OCI-LY7 (cell line): ENCODE data around the gene ANTKMT. TPM values are rescaled to one million over a fixed set of nuclear protein-coding genes. Genes with fewer than 3 reads are reported as not detected.

Source experiments
- BruUV-seq: library from RNA; stranded (reverse); fragments of 400-500 nt; replicated peaks from 2 replicates; lab custom pipeline; 2021; lab: Mats Ljungman, UMichigan
- CTCF ChIA-PET: fragments of 300-600 bp; sonication (Branson Sonifier 250); formaldehyde crosslinking; loops from one replicate; lab custom pipeline; 2022; ENCODE audit warnings: antibody characterized with exemption; ENCODE audit not compliant: unreplicated experiment; lab: Charles Lee
- POLR2A ChIA-PET: fragments of 300-600 bp; sonication (Branson Sonifier 250); formaldehyde crosslinking; loops from one replicate; lab custom pipeline; 2022; ENCODE audit warnings: antibody characterized with exemption; lab: Charles Lee
- DNase-seq: peaks from one replicate; pipeline ENCODE4 v3.0.0-alpha.2; 2015; ENCODE audit warnings: low spot score
- H2AFZ ChIP-seq: fragments of 200-600 bp; sonication (generic), shearing (Covaris generic); 2 replicates; pipeline ENCODE4 v1.6.1; 2014; ENCODE audit warnings: mild to moderate bottlenecking, antibody characterized with exemption, low read length, moderate library complexity
- H3K27ac ChIP-seq: fragments of 200-600 bp; sonication (generic); 2 replicates; pipeline ENCODE4 v1.5.1; 2014; ENCODE audit warnings: mixed run types, low read depth, mild to moderate bottlenecking, moderate library complexity, low read length, inconsistent platforms; ENCODE audit not compliant: poor library complexity, severe bottlenecking
- H3K36me3 ChIP-seq: fragments of 200-600 bp; sonication (generic); 2 replicates; pipeline ENCODE4 v1.6.1; 2014; ENCODE audit warnings: mild to moderate bottlenecking, antibody characterized with exemption, low read length, moderate library complexity, mixed read lengths; ENCODE audit not compliant: insufficient read depth
- H3K4me1 ChIP-seq: fragments of 200-600 bp; sonication (generic); 2 replicates; pipeline ENCODE4 v1.5.1; 2014; ENCODE audit warnings: mild to moderate bottlenecking, low read length; ENCODE audit not compliant: insufficient read depth, poor library complexity, severe bottlenecking
- H3K4me2 ChIP-seq: fragments of 200-600 bp; sonication (generic); 2 replicates; pipeline ENCODE4 v1.6.1; 2014; ENCODE audit warnings: mild to moderate bottlenecking, low read length
- H3K4me3 ChIP-seq: fragments of 200-600 bp; sonication (generic); 2 replicates; pipeline ENCODE4 v1.5.1; 2014; ENCODE audit warnings: mild to moderate bottlenecking, low read depth, low read length; ENCODE audit not compliant: poor library complexity, severe bottlenecking
- H3K79me2 ChIP-seq: fragments of 200-600 bp; sonication (generic); 2 replicates; pipeline ENCODE4 v1.6.1; 2016; ENCODE audit warnings: low read depth, mild to moderate bottlenecking, low read length, moderate library complexity, mixed read lengths; ENCODE audit not compliant: insufficient read depth
- H3K9me2 ChIP-seq: fragments of 200-600 bp; sonication (generic); 2 replicates; pipeline ENCODE4 v1.6.1; 2016; ENCODE audit warnings: mild to moderate bottlenecking, low read length, mixed read lengths; ENCODE audit not compliant: insufficient read depth
- H3K9me3 ChIP-seq: fragments of 200-600 bp; sonication (generic); 2 replicates; pipeline ENCODE4 v1.6.1; 2014; ENCODE audit warnings: mild to moderate bottlenecking, mixed run types, low read length, mixed read lengths
- H4K20me1 ChIP-seq: fragments of 200-600 bp; sonication (generic); 2 replicates; pipeline ENCODE4 v1.6.1; 2014; ENCODE audit warnings: mild to moderate bottlenecking, antibody characterized with exemption, low read length, moderate library complexity, mixed read lengths; ENCODE audit not compliant: insufficient read depth
- EZH2phosphoT487 ChIP-seq: fragments of 200-600 bp; sonication (generic); IDR thresholded peaks from 2 replicates; pipeline ENCODE4 v1.6.1; 2018; ENCODE audit warnings: low read depth, borderline replicate concordance, mild to moderate bottlenecking, mixed run types, antibody characterized with exemption, low read length, moderate library complexity, mixed read lengths
- intact Hi-C: fragments of 100-400 bp; cut with micrococcal nuclease; formaldehyde crosslinking; loops from one replicate; pipeline ENCODE4 v1.10.0; 2022; ENCODE audit not compliant: unreplicated experiment
- total RNA-seq, 2 experiments: library from RNA; depleted of rRNA in 1 of 2; stranded (reverse); fragments of >200 nt in 1 of 2; shearing (Covaris generic) in 1 of 2; gene quantifications; 2 replicates each; pipeline ENCODE4 v1.2.3, GENCODE V29; 2014 to 2022
- TF ChIP-seq, protein P1 (sequence below): fragments of 200-600 bp; sonication (generic); conservative IDR thresholded peaks from 2 replicates; pipeline ENCODE4 v1.5.1; 2014; ENCODE audit warnings: mild to moderate bottlenecking, antibody characterized with exemption, low read length, moderate library complexity, mixed read lengths

The ANTKMT gene
- total RNA-seq, 2 experiments from 2014 or later: 46.5 to 51.3 TPM

DNA sequence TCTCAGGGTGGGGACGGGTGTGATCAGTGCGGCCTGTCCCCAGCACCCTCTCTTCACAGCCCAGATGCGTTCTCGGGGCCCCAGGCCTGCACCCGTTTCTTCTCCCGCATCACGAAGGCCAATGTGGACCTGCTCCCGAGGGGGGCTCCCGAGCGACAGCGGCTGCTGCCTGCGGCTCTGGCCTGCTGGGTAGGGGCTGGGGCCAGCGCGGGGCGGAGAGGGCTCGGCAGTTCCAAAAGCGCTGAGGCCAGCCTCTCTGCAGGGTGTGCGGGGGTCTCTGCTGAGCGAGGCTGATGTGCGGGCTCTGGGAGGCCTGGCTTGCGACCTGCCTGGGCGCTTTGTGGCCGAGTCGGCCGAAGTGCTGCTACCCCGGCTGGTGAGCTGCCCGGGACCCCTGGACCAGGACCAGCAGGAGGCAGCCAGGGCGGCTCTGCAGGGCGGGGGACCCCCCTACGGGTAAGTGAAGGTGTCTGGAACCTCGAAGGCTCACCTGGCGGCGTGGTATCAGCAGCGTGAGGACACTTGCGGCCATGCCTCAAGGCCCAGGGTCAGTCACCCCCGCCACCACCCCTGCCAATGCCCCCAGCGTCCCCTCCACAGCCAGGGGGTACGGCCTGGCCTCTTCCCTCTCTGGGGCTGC, 44.0 kb downstream of the ANTKMT start:
- Histone ChIP-seq H3K4me2 (no peak overlapping the region), H4K20me1 (no peaks in the 10 kb centered on the region), H3K27ac (no peak overlapping the region), H3K9me3 (no peaks in the 10 kb centered on the region), H3K79me2 (no peaks in the 10 kb centered on the region), H3K4me3 (no peak overlapping the region), H3K36me3 (no peaks in the 10 kb centered on the region), H3K4me1 (no peaks in the 10 kb centered on the region), H2AFZ (no peak overlapping the region), H3K9me2 (no peaks in the 10 kb centered on the region)
- CTCF ChIA-PET: no interaction called here
- intact Hi-C loops: no loop called here
- BruUV-seq: no TSS peak
- TF ChIP-seq EZH2phosphoT487: no peak
- TF ChIP-seq, protein P1, sequence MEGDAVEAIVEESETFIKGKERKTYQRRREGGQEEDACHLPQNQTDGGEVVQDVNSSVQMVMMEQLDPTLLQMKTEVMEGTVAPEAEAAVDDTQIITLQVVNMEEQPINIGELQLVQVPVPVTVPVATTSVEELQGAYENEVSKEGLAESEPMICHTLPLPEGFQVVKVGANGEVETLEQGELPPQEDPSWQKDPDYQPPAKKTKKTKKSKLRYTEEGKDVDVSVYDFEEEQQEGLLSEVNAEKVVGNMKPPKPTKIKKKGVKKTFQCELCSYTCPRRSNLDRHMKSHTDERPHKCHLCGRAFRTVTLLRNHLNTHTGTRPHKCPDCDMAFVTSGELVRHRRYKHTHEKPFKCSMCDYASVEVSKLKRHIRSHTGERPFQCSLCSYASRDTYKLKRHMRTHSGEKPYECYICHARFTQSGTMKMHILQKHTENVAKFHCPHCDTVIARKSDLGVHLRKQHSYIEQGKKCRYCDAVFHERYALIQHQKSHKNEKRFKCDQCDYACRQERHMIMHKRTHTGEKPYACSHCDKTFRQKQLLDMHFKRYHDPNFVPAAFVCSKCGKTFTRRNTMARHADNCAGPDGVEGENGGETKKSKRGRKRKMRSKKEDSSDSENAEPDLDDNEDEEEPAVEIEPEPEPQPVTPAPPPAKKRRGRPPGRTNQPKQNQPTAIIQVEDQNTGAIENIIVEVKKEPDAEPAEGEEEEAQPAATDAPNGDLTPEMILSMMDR: no peak
- no peak for DNase-seq
- POLR2A ChIA-PET: no interaction called here

GRCh38 chr16:765488-765865, 44.5 kb downstream of the ANTKMT start:
- CTCF ChIA-PET: no interaction called here

More at GRCh38 chr16:765488-765865, 44.5 kb downstream of the ANTKMT start:
- Histone ChIP-seq H3K4me3 (no peak overlapping the region), H3K27ac (no peak overlapping the region), H3K4me2 (no peak overlapping the region), H2AFZ (no peak overlapping the region), H3K9me2 (no peaks in the 10 kb centered on the region), H3K36me3 (no peaks in the 10 kb centered on the region), H3K4me1 (no peaks in the 10 kb centered on the region), H4K20me1 (no peaks in the 10 kb centered on the region), H3K9me3 (no peaks in the 10 kb centered on the region), H3K79me2 (no peaks in the 10 kb centered on the region)
- no peak for TF ChIP-seq EZH2phosphoT487
- TF ChIP-seq, protein P1: no peak
- DNase-seq: no peak
- no TSS peak for BruUV-seq
- intact Hi-C loops: no loop called here
- POLR2A ChIA-PET: no interaction called here
